Vagina (tissue), 2 donors: ENCODE results near the gene SLC22A23.

Source experiments
- POLR2A ChIP-seq, 2 donors: fragments of 450-650 bp; IDR thresholded peaks; one replicate each; pipeline ENCODE4 v1.6.1; 2017; ENCODE audit warnings: antibody characterized with exemption in 2 of 2, mild to moderate bottlenecking in 2 of 2, moderate library complexity in 2 of 2
- POLR2AphosphoS5 ChIP-seq, 2 donors: sonication (generic); formaldehyde crosslinking; IDR thresholded peaks; one replicate each; pipeline ENCODE4 v1.9.0; 2017; ENCODE audit warnings: antibody characterized with exemption in 2 of 2, mild to moderate bottlenecking in 2 of 2, low read depth in 1 of 2; ENCODE audit not compliant: insufficient read depth in 1 of 2
- TF ChIP-seq, protein P1 (sequence below), 3 experiments: fragments of 450-650 bp in 2 of 3; fragments of 200-600 bp in 1 of 3; sonication (generic) in 1 of 3; IDR thresholded peaks; one replicate each; pipeline ENCODE4 v1.5.1; 2017 to 2019; ENCODE audit warnings: antibody characterized with exemption in 3 of 3, mild to moderate bottlenecking in 2 of 3, moderate library complexity in 2 of 3

DNA sequence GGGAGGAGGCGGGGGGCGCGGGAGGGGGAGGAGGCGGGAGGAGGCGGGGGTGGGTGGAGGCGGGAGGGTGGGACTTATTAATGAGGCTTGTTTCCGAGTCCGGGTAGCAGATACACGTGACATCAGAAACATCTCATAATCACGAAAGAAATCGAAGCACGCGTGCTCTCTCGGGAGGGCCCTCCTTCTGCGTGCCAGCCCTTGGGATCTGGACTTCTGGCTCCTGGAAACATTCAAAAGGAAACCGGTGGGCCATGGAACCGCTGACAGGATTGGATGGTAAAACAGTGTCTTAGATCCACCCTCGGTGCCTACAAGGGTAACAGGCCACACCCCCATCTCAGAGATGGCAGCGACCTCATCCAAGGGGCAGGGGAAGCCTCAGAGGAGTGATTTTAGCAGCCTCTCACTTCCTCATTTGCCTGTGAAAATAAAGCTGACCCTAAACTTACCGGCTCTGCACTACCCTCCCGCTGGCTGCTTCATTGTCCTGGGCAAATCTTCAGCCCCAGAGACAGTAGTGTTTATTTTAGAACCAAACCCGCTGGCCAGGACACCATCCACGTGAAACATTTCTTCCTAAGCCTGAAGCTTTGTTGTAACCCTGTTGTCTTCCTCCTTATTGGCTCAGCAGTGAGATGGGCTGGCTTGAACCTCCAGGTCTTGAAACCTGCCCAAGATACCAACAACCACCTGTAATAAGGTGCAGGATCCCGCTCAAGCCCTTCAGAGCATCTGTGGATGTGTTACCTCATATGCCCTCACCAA lies 100.6 kb downstream of the SLC22A23 start:
- TF ChIP-seq, protein P1, sequence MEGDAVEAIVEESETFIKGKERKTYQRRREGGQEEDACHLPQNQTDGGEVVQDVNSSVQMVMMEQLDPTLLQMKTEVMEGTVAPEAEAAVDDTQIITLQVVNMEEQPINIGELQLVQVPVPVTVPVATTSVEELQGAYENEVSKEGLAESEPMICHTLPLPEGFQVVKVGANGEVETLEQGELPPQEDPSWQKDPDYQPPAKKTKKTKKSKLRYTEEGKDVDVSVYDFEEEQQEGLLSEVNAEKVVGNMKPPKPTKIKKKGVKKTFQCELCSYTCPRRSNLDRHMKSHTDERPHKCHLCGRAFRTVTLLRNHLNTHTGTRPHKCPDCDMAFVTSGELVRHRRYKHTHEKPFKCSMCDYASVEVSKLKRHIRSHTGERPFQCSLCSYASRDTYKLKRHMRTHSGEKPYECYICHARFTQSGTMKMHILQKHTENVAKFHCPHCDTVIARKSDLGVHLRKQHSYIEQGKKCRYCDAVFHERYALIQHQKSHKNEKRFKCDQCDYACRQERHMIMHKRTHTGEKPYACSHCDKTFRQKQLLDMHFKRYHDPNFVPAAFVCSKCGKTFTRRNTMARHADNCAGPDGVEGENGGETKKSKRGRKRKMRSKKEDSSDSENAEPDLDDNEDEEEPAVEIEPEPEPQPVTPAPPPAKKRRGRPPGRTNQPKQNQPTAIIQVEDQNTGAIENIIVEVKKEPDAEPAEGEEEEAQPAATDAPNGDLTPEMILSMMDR (IDR thresholded peaks at IDR 0.05) = no peak
- TF ChIP-seq POLR2A (IDR thresholded peaks at IDR 0.05) (no peak), POLR2AphosphoS5 (IDR thresholded peaks at IDR 0.05; ENCODE audit: insufficient read depth in 1 of 2, low read depth in 1 of 2) (peak; percentile 6 to 47)
